Measurements from ENCODE around the gene SLC25A44.
A peak's percentile ranks its signal among the peaks of the same experiment; 100 is the strongest.
"Not testable (repeated sequence)": the region's sequence is repeated elsewhere in the genome, so short reads cannot be mapped to it uniquely, and the experiment has no call there.

Gene SLC25A44

DNA sequence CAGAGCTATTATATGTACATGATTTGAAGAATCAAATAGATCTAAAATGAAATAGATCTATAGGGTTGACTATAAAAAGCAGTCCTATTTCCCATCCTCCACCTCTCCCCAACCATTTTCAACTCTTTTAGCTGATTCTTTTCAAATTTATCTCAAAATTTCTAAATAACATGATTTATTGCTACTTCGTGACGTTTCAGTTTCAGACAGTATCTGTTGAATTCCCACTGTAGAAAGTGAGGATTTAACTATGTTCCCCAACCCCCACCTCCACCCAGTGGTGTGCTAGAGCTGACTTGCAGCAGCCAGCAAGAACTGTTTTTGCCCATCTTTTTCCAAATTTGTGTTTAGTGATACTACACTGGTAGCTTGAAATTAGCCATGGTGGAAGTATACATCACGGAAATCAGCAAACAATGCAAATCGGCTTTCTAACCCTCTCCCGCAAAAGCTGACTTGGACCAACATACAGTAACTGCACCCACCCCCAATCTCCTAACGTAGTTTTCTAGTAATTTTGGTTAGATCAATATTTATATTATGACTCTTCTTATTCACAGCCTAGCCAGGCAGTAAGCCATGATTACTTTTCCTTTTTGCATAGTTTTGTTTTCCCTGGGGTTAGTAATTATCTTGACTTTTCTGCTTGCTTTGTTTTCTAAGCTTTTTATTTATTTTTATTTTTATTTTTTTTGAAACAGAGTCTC lies 29.6 kb upstream of the SLC25A44 start:
- no peak for DNase-seq

DNA sequence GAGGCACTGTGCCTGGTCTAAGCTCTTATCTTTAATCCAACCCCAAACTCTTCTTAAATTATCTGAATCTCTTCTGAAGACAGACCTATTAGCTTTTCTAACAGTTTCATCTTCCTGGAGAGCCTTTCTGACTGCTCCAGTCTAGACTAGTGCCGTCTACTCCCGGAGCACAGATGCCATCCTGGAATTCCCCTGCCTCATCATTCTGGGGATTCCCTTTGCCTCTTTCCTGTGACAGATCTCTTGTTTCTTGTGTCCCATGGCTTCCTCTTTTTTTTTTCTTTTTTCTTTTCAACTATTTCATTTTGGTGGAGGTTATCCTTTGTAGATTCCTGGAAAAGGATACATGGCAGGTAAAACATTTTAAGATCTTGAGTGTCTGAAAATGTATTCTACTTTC lies 28.8 kb upstream of the SLC25A44 start:
- DNase-seq = no peak

DNA sequence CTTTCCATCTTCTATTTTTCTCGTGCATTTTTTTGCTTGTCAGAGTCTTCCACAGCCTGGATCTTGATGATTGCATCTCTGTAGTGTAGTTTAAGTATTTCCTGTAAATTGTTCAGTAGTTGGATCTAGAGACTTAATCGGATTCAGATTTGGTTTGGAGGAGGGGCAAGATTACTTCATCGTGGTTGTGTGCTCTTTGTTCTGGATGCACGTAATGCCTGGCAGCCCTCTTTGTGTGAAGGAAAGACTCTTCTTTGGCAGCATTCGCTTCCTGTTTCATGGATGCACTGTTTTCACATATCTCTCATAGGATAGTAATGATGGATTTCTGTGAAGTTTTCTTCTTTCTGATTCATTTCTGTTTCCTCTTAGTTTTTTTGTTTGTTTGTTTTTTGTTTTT lies 26.4 kb upstream of the SLC25A44 start:
- DNase-seq = no peak

DNA sequence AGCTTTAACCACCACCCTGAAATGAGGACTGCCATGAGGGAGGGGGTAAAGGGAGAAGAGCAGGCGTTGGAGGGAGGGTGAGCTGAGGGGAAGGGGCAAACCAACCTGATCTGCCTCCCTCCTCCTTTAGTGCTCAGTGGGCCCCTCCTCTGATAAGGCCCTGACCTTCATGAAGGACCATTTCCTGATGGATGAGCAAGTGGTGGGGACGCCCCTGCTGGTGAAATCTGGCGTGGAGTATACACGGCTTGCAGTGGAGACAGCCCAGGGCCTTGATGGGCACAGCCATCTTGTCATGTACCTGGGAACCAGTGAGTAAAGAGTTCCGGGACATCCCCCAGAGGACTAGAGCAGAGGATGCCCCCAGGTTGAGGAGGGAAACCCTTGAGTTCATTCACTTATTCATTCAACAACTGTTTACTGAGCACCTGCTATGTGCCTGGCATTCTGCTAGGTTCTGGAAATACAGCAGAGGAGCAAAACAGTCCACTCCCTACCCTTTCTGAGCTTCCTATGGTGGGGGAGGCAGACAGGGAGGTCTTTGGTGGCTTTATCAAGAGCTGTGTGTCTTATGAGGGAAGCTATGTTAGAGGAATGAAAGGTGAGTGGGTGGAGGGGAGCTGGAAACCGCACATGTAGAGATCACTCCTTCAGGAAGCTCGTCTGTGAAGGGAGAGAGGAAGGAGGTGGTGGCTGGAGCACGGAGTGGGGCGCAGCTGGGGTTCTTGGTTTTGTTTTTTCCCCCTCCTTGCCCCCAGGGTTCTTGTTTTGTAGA lies 21.0 kb upstream of the SLC25A44 start:
- no peak for DNase-seq

DNA sequence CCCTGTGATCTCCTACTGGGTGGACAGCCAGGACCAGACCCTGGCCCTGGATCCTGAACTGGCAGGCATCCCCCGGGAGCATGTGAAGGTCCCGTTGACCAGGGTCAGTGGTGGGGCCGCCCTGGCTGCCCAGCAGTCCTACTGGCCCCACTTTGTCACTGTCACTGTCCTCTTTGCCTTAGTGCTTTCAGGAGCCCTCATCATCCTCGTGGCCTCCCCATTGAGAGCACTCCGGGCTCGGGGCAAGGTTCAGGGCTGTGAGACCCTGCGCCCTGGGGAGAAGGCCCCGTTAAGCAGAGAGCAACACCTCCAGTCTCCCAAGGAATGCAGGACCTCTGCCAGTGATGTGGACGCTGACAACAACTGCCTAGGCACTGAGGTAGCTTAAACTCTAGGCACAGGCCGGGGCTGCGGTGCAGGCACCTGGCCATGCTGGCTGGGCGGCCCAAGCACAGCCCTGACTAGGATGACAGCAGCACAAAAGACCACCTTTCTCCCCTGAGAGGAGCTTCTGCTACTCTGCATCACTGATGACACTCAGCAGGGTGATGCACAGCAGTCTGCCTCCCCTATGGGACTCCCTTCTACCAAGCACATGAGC lies 17.2 kb upstream of the SLC25A44 start:
- no peak for DNase-seq

DNA sequence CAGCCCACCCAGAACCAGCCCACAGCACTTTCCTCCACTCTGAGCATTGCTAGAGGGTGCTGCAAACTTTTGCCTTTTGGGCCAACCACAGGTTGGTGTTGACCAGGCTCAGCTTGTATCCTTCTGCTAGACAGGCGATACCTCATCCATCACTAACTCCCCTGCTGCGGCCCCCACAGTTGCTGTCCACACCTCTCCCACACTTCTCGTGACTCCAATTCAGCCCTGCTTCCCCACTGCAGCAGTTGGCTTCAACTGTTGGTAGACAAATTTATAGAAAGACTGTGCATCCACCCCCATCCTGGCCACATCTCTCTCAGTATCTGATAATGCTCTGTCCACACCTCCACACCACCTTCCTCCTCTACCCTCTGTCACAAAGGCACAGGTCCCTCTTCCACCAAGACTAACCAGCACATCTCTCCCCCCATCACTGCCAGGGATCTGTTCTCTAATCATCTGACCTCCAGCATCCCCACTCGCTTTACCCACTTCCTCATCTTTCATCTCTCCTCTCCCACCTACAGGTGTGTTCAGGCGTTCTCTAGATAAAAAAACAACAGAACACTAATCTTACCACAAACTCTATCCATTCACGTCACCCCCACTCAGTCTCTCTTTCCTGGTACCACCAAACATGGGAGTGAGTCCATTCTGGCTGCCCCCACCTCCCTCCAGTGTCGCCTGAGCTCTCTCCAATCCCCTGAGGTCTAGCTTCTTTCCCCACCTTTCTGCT lies 15.8 kb upstream of the SLC25A44 start:
- no peak for DNase-seq

DNA sequence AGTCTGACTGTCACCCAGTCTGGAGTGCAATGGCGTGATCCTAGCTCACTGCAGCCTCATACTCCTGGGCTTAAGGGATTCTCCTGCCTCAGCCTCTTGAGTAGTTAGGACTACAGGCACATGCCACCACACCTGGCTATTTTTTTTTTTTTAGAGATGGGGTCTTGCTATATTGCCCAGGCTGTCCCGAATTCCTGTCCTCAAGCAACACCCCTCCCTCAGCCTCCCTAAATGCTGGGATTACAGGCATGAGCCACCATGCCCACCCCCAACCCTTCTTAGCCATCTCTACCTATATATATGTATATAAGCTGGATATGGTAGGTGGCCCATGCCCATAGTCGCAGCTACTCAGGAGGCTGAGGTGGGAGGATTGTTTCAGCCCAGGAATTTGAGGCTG lies 13.4 kb upstream of the SLC25A44 start:
- no peak for DNase-seq

DNA sequence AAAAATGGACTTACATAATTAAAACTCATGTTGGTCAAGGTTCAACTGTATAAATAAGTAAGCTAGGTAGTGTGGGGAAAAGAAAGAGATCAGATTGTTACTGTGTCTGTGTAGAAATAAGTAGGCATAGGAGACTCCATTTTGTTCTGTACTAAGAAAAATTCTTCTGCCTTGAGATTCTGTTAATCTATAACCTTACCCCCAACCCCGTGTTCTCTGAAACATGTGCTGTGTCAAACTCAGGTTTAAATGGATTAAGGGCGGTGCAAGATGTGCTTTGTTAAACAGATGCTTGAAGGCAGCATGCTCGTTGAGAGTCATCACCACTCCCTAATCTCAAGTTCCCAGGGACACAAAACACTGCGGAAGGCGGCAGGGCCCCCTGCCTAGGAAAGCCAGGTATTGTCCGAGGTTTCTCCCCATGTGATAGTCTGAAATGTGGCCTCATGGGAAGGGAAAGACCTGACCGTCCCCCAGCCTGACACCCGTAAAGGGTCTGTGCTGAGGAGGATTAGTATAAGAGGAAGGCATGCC lies 12.4 kb upstream of the SLC25A44 start:
- not testable (repeated sequence) for DNase-seq

DNA sequence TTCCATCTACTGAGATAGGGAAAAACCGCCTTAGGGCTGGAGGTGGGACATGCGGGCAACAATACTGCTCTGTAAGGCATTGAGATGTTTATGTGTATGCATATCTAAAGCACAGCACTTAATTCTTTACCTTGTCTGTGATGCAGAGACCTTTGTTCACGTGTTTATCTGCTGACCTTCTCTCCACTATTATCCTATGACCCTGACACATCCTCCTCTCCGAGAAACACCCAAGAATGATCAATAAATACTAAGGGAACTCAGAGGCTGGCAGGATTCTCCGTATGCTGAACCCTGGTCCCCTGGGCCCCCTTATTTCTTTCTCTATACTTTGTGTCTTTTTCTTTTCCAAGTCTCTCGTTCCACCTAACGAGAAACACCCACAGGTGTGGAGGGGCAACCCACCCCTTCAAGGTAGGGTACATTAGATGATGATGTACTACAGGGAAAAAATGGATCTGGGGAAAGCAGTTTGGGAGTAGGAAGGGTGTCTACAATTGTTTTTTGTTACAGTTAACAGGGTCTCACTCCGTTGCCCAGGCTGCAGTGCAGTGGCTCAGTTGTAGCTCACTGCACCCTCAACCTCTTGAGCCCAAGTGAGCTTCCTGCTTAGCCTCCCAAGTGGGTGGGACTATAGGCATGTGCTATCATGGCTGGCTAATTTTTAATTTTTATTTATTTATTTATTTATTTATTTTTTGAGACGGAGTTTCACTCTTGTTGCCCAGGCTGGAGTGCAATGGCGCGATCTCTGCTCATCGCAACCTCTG lies 11.7 kb upstream of the SLC25A44 start:
- DNase-seq = not testable (repeated sequence)

DNA sequence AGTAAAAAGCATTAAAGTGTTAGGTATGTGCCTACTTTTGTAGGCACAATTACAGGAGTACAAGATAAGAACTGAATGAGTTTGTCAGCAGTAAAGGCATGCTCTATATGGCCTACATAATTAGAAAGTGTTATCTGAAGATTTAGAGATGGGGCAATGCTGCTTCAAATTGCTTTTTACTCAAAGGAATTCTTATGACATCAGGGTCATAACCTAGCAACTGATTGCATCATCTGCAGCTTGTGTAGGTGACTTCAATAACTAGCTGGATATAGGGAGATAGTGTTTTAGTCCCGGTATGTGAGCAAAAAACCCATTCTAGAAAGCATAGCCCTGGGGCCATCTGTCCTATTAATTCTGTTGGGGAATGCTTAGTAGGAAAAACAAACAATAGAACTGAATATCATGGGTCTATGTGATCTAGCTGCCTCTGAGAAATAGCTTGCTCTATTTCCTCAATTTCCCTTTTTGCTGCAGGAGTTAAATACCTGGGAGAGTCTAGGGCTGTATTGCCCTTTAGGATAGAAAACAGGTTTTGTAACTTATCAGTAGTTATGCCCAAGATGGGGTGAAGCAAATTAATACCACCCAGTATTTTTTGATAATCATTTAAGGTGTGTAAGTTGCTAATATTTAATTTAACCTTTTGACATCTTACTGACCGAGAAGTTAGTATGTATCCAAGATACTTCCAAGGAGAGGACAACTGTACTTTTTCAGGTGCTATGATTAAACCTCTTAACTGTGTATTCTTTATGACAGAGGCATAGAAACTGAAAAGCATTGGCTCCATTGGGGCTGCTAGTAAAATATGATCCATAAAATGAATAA lies 7.3 kb upstream of the SLC25A44 start:
- not testable (repeated sequence) for DNase-seq

DNA sequence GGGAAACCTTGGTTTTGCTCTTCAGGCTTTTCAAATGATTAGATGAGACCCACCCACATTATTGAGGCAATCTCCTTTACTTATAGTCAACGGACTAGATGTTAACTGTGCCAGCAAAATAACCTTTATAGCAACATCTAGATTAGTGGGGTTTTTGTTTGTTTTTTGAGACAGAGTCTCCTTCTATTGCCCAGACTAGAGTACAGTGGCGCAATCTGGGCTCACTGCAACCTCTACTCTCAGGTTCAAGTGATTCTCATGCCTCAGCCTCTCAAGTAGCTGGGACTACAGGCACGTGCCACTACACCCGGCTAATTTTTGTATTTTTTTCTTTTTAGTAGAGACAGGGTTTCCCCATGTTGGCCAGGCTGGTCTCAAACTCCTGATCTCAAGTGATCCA lies 3.6 kb upstream of the SLC25A44 start:
- not testable (repeated sequence) for DNase-seq

DNA sequence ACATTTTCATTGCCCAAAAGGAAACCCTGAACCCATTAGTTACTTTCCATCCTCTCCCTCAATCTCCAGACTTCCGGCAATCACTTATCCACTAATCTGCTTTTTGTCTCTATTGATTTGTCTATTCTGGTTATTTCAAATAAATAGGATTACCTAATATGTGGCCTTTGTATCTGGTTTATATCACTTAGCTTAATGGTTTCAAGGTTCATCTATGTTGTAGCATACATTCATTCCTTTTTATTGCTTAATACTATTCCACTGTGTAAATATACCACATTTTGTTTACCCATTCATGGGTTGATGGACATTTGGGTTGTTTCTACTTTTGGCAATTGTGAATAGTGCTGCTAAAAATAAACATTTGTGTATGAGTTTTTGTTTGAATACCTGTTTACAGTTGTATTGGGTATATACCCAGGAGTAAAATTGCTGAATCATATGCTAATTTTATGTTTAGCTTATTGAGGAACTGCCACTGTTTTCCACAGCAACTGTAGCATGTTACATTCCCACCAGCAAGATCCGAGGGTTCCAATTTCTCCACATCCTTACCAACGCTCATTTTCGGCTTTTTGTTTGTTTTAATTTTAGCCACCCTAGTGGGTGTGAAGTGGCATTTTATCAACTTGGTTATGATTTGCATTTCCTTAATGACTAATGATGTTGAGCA lies 2.5 kb upstream of the SLC25A44 start:
- no peak for DNase-seq

DNA sequence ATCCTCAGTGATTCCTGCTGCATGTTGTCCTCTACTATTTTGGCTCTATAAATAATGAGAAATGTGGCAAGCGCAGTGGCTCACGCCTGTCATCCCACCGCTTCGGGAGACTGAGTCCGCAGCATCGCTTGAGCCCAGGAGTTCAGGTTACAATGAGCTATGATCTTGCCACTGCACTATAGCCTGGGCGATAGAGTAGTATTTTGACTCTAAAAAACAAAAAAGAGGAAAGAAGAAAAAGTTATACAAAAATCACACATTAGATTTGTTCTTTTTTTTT lies 756 bp upstream of the SLC25A44 start:
- DNase-seq = no peak

DNA sequence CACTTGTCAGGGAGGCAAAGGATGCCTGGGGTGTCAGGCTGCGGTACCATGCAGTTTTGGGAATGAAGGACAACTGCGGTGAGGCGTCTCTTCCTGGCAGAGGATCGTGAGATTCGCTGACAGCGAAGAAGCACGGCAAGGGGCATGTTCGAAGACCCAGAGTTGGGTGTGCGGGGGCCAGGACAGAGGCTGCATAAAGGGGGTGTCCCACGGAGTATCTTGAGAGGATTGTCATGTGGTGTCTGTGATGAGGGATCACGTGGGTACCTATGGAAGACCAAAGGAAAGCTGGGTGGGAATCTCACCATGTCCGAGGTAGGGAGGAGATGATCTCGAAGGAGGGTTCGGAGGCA lies 372 bp downstream of the SLC25A44 start:
- DNase-seq = peak in 1 of 2 donors; percentile 23

DNA sequence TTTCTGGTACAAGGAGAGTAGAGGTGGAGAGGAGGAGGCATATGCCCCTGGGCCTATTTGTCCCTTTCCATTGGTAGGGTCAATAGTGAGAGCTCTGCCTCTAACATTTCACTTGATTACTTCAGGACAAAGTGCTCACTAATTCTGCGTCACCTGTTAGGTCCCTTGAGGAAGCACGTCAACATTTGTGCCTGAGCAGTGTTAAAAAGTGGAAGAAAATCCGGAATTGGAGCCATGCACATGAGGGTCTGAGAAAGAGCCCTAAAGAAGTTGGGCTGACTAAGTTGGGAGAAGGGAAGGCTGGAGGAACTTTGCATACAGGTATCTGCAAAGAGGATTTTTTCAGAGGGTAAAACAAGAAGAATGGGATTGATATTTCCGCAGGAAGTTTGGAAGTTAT lies 1.9 kb downstream of the SLC25A44 start:
- no peak for DNase-seq

DNA sequence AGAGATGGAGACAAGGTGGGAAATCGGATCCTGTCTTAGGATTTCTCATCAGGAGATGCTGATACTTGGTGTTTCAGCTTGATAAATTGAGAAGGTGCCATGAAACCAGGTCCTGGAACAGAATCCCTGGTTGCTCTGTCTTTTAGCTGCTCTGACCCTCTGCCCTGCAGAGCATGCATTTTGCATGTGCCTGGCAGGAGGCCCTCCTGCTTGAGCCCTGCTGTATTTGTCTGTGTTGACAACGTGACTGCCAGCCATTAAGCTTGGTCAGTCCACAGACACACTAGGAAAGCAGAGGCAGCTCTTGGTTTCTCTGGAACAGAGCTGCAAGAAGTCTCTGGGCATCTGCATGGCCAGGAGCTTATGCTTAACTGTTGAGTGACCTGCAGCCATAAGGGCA lies 2.5 kb downstream of the SLC25A44 start:
- no peak for DNase-seq

DNA sequence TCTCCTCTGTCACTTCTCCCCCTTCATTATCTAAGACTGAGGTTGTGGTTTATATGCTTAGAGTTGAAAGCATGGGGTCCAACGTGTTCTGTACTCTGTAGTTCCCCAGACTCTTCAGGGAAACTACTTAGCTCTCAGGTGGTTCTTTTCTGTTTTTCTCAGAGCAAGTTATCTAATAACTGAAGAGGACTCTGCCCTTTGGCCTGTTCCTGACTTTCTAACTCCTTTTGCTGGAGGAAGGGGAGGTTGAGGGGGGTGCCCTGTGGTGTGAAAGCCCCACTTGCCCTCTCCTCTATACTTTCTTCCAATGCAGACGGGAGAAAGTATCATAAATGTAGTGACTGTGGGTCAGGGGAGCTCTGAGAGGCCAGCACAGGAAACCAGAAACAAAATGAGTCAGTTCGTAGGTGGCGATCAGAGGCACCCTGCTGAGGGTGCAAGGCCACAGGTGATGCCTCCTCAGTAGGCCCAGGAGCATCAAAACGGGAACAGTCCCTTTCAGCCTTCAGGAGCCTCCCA lies 5.0 kb downstream of the SLC25A44 start:
- peak in 1 of 2 donors; percentile 33 for DNase-seq

DNA sequence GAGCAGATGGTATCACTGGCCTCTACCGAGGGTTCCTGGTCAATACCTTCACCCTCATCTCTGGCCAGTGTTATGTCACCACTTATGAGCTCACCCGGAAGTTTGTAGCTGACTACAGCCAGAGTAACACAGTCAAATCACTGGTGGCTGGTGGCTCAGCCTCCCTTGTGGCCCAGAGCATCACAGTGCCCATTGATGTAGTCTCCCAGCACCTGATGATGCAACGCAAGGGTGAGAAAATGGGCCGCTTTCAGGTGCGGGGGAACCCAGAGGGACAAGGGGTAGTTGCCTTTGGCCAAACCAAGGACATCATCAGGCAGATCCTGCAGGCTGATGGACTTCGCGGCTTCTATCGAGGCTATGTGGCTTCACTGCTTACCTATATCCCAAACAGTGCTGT lies 6.1 kb downstream of the SLC25A44 start:
- no peak for DNase-seq

DNA sequence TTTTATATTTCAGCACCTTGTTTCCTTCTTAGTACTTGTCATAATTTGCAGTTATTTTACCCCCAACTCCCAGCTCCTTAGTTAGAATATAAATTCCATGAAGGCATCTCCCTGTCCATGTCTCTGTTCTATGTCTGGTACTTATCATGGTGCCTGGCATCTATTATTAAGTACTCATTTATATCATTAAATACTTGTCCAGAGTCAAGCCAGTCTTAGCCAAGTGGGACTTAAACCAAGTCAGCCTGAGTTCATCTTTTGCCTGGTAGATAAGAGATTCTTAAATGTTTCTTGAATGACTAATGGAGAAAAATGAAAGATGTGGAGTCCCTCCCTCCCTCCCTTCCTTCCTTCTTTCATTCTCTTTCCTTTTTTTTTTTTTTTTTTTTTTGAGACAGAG lies 9.4 kb downstream of the SLC25A44 start:
- no peak for DNase-seq

DNA sequence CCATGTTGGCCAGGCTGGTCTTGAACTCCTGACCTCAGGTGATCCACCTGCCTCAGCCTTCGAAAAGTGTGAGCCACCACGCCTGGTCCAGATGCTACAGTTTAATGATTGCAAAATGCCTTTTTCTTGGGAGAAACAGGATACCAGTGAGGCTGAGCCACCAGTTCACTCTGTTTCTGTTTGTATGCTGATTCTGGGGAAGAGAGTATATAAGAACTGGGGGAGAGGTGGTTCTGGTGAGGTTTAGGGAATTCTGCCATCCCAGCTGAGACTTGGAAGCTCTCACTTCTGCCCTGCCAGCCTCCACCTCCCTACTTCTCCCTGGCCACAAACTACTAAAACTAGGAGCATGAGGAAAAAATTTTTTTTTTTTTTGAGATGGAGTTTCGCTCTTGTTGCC lies 10.8 kb downstream of the SLC25A44 start:
- no peak for DNase-seq

DNA sequence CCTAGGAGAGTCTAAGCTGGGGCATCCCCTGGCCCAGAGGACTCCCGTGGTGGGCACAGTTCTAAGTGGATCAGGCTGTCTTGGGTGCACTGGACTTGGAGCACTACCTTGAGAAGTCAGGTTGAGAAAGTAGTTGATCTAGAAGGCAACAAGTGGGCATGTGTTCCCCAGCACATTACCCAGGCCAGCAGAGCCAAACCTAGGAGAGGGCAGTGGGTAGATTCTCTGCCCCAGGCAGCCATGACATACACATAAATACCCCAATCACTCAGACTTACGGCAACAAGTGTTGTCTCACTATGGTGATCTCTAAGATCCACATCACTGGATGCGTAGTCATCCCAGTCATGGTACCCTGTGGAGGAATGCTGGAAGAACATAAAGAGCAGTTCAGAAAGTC lies 17.3 kb downstream of the SLC25A44 start:
- no peak for DNase-seq

All from stimulated activated CD4-positive, alpha-beta T cell treated with anti-CD3 and anti-CD28 coated beads, Interleukin-2, amount 100 ng/mL, for 24 hours (primary cell).